ENCODE data around the gene CAPZA3.
"Not testable (repeated sequence)": the region's sequence is repeated elsewhere in the genome, so short reads cannot be mapped to it uniquely, and the experiment has no call there.

The CAPZA3 gene

DNA sequence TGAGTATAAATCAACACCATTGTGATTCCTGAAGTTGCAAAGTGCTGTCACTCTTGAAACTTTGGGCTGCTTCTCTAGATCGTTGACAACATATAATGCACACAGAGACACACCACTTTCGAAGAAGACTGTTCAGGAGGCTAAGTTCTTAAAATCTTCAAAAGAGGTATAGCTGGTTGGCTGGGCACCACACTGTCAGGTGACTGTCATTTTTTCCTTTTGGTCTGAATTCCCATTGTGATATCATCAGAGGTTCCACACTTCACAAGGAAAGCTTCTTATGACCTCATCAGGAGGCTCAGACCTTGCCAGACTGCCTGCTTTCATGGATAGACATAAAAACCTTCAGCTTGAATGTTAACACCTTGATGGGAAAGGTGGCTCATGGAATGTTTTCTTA is at the start of gene CAPZA3, which contains the start of gene PLCZ1:
TSS of gene CAPZA3 (plus strand) at position 301 of the 400 bp plus-strand sequence. CDS start 150 bp downstream, outside the sequence.
TSS of gene PLCZ1 (minus strand) at position 194 of the 400 bp plus-strand sequence. CDS start 641 bp downstream, outside the sequence.
- DNase-seq (ENCODE audit: low read depth): no peak

DNA sequence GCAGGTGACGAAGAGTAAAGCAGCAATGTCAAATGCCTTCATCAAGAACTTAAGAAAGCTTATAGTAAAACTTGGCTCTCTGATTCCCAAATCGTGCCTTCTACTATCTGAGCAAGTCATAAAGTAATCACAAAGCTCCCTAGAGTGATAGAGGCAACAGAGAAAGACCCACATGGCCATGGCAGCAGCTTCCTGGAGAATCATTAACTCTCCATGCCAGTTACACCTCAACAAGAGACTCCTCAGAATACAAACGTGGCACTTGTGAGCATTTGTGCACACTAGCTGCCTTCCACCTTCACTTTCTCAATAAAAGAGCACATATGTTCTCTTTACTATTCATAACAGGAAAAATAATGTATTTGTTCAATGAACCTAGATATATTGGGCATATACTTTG is 48.1 kb upstream of the CAPZA3 start:
- DNase-seq (ENCODE audit: low read depth): no peak

GRCh38 chr12:18690653-18691052 is 47.3 kb upstream of the CAPZA3 start:
- DNase-seq (ENCODE audit: low read depth): no peak

- DNase-seq (ENCODE audit: low read depth): not testable (repeated sequence)
These were observed 43.9 kb upstream of the CAPZA3 start for GRCh38 chr12:18693986-18694385.

GRCh38 chr12:18696971-18697602 is 40.8 kb upstream of the CAPZA3 start:
- DNase-seq (ENCODE audit: low read depth): peak; percentile 52

DNA sequence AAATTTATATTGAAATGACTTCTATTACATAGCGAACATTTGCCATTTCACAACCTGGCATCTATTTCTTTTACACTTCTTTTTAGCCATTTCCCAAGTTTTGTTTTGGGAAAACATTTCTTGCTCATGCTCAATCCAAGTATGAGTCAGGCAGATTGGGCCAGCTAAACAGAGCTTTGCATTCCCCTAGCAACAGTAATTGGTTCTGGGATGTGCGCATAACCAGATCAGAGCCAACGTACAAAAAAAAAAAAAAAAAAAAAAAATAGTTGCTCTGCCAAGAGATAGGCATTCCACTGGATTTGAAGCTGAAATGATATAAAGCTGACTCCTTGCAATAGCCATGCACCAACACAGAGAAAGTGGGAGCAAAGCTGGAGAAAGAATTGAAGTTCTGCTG is 37.6 kb upstream of the CAPZA3 start:
- peak; percentile 77 for DNase-seq (ENCODE audit: low read depth)

DNA sequence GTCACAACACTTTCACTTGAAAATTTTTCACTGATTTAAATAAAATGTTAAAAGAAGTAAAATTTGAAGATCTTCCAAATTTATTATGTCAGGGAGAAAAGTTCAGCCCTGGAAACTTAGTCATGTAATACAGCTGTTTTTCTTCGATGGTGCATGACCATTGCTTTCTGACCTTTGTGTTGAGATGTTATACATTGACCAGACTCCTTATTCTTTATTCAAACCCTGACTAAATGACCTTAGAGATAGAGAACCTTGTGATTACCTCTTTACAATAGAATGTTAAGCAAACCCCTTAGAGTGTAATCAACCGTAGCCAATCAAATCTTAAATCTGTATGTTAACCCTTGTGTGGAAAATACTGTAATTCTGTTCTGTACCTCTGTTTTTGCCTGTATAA is 34.6 kb upstream of the CAPZA3 start:
- DNase-seq (ENCODE audit: low read depth): no peak

GRCh38 chr12:18703911-18704310 is 34.0 kb upstream of the CAPZA3 start:
- no peak for DNase-seq (ENCODE audit: low read depth)

DNA sequence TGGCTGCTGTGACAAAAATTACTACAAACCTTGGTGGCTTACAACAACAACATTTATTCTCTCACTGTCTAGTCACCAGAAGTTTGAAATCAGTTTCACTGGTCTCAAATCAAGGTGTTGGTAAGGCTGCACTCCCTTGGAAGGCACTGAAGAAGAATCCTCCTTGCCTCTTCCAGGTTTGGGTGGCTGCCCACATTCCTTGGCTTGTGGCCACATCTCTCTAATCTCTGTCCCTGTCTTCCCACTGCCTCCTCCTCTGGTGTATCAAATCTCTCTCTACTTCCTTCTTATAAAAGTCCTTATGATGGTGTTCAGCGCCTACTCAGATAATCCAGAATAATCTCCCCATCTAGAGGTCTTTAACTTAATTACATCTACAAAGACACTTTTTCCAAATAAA is 31.1 kb upstream of the CAPZA3 start:
- DNase-seq (ENCODE audit: low read depth): no peak

- no peak for DNase-seq (ENCODE audit: low read depth)
These were observed 21.7 kb upstream of the CAPZA3 start for GRCh38 chr12:18716236-18716635.

DNA sequence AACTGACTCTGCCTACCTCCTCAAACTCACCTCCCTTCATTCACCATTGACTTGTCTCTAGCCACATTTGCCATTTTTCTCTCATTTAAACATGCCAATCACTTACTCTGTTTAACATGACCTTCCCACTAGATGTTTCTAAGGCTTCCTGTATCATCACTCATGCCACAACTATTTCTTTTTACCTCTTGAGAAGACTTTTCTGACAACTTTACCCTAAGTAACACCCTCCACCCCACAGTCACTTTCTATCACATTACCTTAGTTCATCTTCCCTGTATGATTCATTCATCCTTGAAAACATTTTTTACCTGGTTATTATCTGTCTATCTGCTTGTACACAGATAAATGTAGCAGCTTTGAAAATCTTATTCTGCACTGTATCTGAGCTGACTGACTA is 19.5 kb upstream of the CAPZA3 start:
- DNase-seq (ENCODE audit: low read depth): no peak

DNA sequence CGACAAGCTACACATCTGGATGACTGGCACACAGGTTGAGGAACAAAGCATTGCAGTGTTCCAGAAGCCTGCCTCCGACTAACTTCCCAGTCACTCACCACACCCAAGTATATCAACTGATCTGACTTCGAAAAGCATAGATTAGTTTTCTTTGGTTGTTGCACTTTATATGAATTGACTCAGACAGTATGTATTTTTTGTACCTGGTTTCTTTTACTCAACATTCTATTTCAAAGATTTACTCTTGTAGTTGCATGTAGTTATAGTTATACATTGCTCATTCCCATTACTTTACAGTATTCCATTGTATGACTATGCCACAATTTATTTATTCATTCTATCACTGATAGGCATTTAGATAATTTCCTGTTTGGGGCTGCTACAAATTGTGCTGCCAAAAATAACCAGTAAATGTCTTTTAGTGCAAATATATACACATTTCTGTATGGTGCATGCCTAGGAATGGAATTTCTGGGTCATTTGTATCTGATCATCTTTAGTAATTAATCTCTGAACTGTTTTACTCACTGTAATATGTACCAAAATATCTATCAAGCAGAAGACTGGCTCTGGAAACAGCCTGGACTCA is 17.9 kb upstream of the CAPZA3 start:
- DNase-seq (ENCODE audit: low read depth): no peak

DNA sequence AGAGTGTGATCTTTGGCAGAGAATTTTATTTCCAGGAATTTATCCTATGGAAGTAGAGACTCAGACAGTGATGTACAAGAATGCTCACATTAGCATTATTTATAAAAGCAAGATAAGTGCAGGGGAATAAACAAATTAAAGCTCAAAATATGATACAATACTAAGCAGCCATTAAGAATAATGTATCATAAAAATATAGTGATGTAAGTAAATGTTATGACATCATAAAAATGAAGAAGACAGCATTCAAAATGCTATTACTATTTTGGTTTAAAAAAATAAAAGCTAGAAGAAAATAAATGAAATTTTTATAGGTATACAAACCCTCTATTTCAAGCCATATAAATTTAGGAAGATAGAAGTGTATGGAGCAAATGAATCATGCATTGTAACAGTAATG is 17.2 kb upstream of the CAPZA3 start:
- DNase-seq (ENCODE audit: low read depth): no peak

GRCh38 chr12:18721452-18721851 is 16.5 kb upstream of the CAPZA3 start:
- no peak for DNase-seq (ENCODE audit: low read depth)

DNA sequence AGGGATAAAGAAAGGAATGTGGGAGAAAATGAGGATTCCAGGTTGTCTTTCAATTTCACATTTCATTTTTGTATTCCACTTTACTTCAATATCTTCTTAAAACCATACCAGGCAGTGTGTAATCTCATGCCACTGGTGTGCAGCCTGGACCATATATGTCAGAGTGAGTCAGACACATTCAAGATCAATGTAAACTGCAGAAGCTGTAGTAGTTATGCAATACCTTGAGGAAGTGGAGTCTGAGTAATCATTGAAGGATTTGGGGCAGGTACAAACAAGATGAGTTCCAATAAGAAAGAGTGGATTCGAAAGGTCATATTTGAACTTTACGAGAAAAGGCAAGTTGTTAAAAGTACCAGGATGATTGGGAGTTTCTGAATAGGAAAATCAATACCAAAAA is 14.2 kb upstream of the CAPZA3 start:
- peak; percentile 59 for DNase-seq (ENCODE audit: low read depth)

DNA sequence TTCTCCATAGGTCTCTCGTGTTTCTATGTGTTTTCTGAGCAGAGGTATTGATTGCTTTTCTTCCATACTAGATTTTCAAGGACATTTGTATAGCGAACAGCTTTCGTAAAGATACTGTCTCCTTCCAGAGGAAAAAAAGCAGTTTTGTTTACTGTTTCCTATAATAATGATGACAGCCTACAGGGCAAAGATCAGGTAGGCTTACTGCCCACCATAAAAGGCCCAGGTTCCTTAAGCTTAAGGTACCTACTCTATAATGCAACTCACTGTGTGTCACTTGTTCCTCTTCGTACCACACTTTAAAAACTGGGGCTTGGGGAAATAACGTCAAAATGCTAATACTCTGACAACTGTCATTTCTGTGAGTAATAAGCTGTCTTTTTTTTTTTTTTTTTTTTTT is 6.8 kb upstream of the CAPZA3 start:
- no peak for DNase-seq (ENCODE audit: low read depth)

DNA sequence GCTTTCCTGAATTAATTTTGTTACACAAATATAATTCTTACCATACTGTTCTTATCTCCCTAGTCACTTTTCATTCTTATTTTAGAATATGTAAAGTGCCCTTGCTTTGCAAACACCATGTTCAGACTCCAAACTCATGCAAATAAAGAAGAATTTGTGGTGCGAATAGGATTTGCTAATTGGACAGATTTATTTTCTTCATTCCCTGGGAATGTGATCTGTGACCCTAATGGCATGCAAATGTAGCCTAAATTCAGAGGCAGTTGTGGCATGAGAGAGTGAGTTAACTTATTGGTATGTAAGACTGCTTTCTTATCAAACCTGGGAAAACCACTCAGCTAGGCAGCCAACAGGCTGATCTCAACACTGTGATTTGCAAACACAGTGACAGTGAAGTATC is 10.0 kb downstream of the CAPZA3 start:
- peak; percentile 97 for DNase-seq (ENCODE audit: low read depth)

- DNase-seq (ENCODE audit: low read depth): no peak
These were observed 11.6 kb downstream of the CAPZA3 start for GRCh38 chr12:18749386-18749957.

GRCh38 chr12:18750085-18750484 is 12.2 kb downstream of the CAPZA3 start:
- DNase-seq (ENCODE audit: low read depth): no peak

- no peak for DNase-seq (ENCODE audit: low read depth)
These were observed 13.9 kb downstream of the CAPZA3 start for GRCh38 chr12:18751866-18752265.

DNA sequence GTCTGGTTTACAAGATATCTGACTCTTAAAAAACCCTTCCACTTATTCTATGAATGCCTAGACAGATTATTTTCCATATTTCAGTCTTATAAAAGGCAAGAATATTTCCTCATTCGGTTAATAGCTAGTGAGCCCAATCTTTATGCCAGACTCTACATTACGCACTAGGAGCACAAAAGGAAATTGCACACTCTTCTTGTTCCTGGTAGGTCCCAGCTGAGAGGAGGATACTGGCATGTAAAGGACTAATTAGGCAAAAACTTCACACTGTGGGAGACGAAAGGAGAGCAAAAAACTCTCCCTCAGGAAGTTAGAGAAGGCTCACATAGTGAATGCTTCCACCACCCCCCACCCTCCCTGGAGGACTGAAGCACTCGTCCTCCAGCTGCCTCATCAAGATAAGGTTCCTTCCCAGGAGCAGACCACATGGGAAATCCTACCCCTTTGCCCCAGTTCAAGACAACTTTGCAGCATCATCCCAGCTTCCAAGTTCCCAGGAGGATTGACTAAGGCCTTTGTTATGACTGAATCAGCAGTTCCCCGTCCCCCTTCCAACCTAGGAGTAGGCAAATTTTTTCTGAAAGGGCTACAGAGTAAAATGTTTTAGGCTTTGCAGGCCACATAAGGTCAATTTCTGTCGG is 14.5 kb downstream of the CAPZA3 start:
- peak; percentile 98 for DNase-seq (ENCODE audit: low read depth)

DNA sequence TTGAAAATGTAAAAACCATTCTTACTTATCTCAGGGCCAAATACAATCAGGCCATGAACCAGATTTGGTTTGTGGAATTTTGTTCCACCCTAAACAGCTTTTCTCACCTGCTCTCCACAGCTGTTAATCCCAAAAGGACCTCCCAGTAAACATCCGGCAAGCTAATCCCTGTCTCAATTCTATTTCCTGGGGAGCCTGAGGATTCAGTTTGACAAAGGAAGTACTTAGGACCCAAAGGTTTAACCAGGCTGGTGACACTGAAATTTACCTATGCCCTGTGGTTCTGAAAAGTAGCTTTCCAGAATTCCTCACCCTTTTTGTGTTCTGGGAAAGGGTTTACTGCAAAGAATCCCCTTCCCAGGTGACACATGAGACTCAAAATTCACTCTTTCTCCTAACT is 15.0 kb downstream of the CAPZA3 start:
- DNase-seq (ENCODE audit: low read depth): no peak

DNA sequence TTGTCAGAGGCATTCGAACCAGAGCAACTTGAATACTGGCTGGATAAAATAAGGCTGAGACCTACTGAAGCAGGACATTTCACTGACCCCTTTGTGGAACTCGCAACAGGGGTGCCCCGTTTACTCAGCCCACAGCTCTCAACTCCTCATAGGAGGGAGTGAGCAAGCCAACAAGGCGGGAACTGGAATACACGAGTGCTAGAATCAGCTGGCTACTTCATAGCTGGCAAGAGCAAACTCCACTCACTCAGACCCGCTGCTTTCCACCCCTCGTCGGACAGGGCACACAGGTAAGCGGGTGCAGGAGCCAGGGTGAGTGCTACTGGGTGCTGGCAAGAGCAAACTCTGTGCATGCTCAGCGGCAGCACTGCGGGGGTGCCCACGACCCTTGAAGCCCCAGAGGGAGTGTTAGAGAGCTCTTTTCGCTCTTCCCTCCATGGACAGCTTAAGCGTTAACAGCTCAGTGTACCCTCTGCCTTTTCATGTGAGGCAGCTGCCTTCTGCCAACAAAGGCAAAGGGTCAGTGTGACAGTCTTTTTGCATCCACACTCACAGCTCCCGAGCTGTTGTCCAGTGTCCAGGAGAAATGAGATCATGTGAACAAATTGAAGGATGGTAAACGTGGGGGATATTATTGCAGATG is 15.7 kb downstream of the CAPZA3 start:
- DNase-seq (ENCODE audit: low read depth): no peak
